Activated CD4-positive, alpha-beta T cell treated with anti-CD3 and anti-CD28 coated beads, Interleukin-2, amount 50 U/mL, for 16 hours (primary cell): ENCODE results near the gene ETV5.

Experiments
- DNase-seq: peaks from one replicate; pipeline ENCODE4 v3.0.0-alpha.2; 2020

Gene ETV5

DNA sequence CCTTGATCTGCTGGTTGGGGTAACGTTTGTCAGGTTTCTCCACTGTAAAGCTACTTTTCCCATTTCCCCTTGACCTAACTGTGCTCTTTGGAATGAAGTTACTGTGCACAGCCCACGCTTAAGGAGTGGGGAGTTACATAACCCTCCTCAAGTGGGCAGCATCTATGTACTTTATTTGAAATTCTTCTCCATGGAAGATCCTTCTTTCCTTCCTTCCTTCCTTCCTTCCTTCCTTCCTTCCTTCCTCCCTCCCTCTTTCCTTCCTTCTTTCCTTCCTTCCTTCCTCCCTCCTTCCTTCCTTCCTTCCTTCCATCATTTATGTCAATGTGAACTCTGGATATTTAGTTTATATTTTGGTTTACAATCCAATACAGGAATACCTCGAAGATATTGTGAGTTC is 94.0 kb downstream of the ETV5 start:
- no peak for DNase-seq

- DNase-seq = no peak
Measured at GRCh38 chr3:186013312-186013711, 95.6 kb downstream of the ETV5 start.

GRCh38 chr3:186012137-186012536 is 96.8 kb downstream of the ETV5 start:
- DNase-seq = no peak

- DNase-seq = no peak
Measured at GRCh38 chr3:186004671-186005070, 104.2 kb downstream of the ETV5 start.

DNA sequence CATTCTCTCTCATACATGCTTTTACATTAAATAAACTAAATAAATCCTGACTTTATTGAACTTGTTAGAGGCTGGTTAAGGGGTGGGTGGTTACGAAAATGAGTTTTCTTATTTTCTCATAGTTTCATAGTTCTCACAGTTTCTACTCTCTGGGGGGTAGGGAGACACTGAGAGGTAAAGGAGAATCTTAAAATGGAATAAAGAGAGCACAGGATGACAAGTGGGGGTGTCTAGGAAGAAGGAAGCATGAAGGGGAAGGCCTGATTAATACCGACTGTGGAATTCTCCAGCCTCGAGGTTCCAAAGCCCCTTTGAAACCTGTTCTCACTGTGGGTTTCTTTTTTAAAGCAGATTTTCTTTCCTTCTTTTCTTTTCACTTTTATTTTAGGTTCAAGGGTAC is 104.7 kb downstream of the ETV5 start:
- DNase-seq = no peak

DNA sequence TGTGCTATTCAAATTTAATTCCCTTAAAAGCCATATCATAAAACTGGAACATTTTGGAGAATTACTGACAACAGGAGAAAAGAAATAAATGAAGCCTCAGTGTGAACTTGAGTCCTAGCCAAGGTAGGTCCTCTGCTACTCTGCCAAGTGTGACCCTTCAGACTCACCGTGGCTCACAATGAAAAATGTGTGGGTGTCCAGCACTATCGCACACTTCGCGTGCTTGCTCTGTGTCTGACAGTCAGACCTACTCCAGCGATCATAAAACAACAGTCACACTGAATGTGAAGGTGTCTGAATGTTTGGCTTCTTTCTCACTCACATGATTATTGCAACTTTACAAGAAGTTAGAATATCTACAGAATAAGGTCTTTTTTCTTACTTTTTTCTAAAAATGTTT is 105.3 kb downstream of the ETV5 start:
- DNase-seq = no peak

DNA sequence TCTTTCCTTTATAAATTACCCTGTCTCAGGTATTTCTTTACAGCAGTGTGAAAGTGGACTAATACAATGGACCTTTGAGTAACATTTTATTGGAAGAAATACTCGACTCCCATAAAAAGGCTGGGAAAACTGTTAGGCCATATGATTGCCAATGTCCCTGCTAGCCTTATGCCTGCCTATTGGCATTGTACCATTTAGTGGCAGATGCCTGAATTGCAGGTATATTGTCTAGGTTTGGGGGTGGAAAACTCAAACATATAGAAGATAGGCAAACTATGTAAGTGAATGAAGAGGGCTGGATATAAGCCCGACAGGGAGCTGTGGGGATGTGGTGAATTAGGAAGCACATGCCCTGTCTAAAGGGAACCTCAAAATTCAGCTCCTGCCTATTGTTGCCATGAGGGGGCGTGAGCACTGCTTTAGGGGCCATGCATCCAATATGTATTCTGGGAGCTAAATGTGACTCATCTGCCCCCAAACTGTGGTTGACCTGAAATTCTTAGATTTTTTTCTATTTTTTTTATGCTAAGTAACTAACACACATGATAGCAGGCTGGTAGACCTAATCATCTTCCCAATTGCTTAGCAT is 105.9 kb downstream of the ETV5 start:
- peak; percentile 10 for DNase-seq

- no peak for DNase-seq
Measured at GRCh38 chr3:186001842-186002241, 107.0 kb downstream of the ETV5 start.

GRCh38 chr3:185999221-185999620 is 109.7 kb downstream of the ETV5 start:
- DNase-seq = no peak

DNA sequence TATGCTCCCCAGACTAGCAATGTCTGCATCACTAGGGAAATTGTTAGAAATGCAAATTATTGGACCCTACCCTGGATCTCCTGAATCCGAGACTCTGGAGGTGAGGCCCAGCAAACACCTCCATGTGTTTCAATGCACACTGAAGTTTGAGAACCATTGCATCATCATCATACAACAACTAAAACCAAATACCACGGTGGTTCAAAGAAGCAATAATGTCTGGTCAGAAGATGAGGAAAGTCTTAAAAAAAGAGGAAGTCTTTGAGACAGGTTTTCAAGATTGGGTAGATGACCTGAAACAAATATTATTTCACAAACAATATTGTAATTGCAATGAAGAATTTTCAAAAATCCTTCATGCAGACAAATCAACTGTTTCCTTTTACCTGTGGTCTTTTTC is 110.8 kb downstream of the ETV5 start:
- no peak for DNase-seq

GRCh38 chr3:185997130-185997529 is 111.8 kb downstream of the ETV5 start:
- no peak for DNase-seq
